K562 (cell line): ENCODE measurements around the gene ACBD6.

Experiments
- CTCF ChIP-seq, 3 experiments: IDR thresholded peaks in 2 of 3; conservative IDR thresholded peaks in 1 of 3; 2 replicates each; pipeline ENCODE4 v1.5.1; 2011 to 2012; ENCODE audit warnings: low read length in 3 of 3, mild to moderate bottlenecking in 3 of 3, control low read depth in 2 of 3, improper control_type of control experiment in 1 of 3, inconsistent platforms in 1 of 3, low read depth in 1 of 3, mixed read lengths in 1 of 3, moderate library complexity in 1 of 3; ENCODE audit not compliant: insufficient read depth in 2 of 3
- ESRRA ChIP-seq: fragments of 450-650 bp; IDR thresholded peaks from 2 replicates; pipeline ENCODE4 v1.6.1; 2014; ENCODE audit warnings: low read depth, mild to moderate bottlenecking, moderate library complexity, borderline replicate concordance
- ETV5 ChIP-seq: sonication (generic); formaldehyde crosslinking; IDR thresholded peaks from 2 replicates; pipeline ENCODE4 v1.4.0; 2020; ENCODE audit warnings: low read depth, mild to moderate bottlenecking, missing genetic modification reagents
- FOXP1 ChIP-seq: sonication (generic); formaldehyde crosslinking; IDR thresholded peaks from 2 replicates; pipeline ENCODE4 v1.8.0; 2022; ENCODE audit warnings: mild to moderate bottlenecking, missing genetic modification reagents
- GATA2 ChIP-seq: sonication (generic); formaldehyde crosslinking; IDR thresholded peaks from 2 replicates; pipeline ENCODE4 v1.4.0; 2020; ENCODE audit warnings: mild to moderate bottlenecking, missing genetic modification reagents
- NRF1 ChIP-seq, 2 experiments: fragments of 450-650 bp; IDR thresholded peaks in 1 of 2; conservative IDR thresholded peaks in 1 of 2; 2 replicates each; pipeline ENCODE4 v1.6.1; 2014; ENCODE audit warnings: mild to moderate bottlenecking in 2 of 2
- POLR2A ChIP-seq: fragments of 450-650 bp; conservative IDR thresholded peaks from 2 replicates; pipeline ENCODE4 v1.6.1; 2016
- RAD21 ChIP-seq, 2 experiments: fragments of 250-450 bp in 1 of 2; fragments of 450-650 bp in 1 of 2; sonication (Bioruptor Pico) in 1 of 2; formaldehyde crosslinking in 1 of 2; IDR thresholded peaks in 1 of 2; conservative IDR thresholded peaks in 1 of 2; 2 replicates each; pipeline versions ENCODE4 v1.4.0 to v1.8.0; 2020 to 2022; ENCODE audit warnings: mild to moderate bottlenecking in 2 of 2, moderate library complexity in 1 of 2
- SPI1 ChIP-seq: IDR thresholded peaks from 2 replicates; pipeline ENCODE4 v1.6.1; 2011; ENCODE audit warnings: low read depth, low read length, control low read depth, borderline replicate concordance
- TFE3 ChIP-seq: fragments of 450-650 bp; formaldehyde crosslinking; IDR thresholded peaks from 2 replicates; pipeline ENCODE4 v1.4.0; 2020; ENCODE audit warnings: mild to moderate bottlenecking, mixed read lengths
- ZNF398 ChIP-seq: fragments of 250-450 bp; sonication (Bioruptor Pico); IDR thresholded peaks from 2 replicates; pipeline ENCODE4 v1.8.0; 2021; ENCODE audit warnings: moderate library complexity, mild to moderate bottlenecking, inconsistent platforms
- ZNF584 ChIP-seq: fragments of 200-800 bp; sonication (Bioruptor generic); IDR thresholded peaks from 2 replicates; pipeline ENCODE4 v1.6.1; 2016; ENCODE audit warnings: low read depth, mild to moderate bottlenecking, missing genetic modification characterization, missing compliant biosample characterization
- ZZZ3 ChIP-seq: fragments of 450-650 bp; IDR thresholded peaks from 2 replicates; pipeline ENCODE4 v1.6.1; 2016; ENCODE audit warnings: antibody characterized with exemption, mild to moderate bottlenecking, moderate library complexity

- TF ChIP-seq RAD21 (CRISPR knock-in tag; conservative IDR thresholded peaks at IDR 0.05 in 1 of 2, IDR thresholded peaks at IDR 0.05 in 1 of 2) (no peak), ESRRA (no peak), ZZZ3 (no peak), CTCF (IDR thresholded peaks at IDR 0.05 in 2 of 3, conservative IDR thresholded peaks at IDR 0.05 in 1 of 3; ENCODE audit: insufficient read depth in 2 of 3, low read depth in 1 of 3, low read length in 3 of 3) (no peak), SPI1 (no peak), GATA2 (CRISPR knock-in tag) (no peak), ETV5 (no peak), NRF1 (conservative IDR thresholded peaks at IDR 0.05 in 1 of 2, IDR thresholded peaks at IDR 0.05 in 1 of 2) (no peak), ZNF398 (CRISPR knock-in tag) (no peak), POLR2A (no peak), ZNF584 (CRISPR knock-in tag) (no peak), TFE3 (no peak), FOXP1 (CRISPR knock-in tag) (no peak)
Measured at GRCh38 chr1:180380259-180381183, 121.9 kb downstream of the ACBD6 start.
